ENCODE data around the gene TMUB1. TPM values are rescaled to one million over a fixed set of nuclear protein-coding genes. Genes with fewer than 3 reads are reported as not detected.

Gene TMUB1
- total RNA-seq, 2 experiments from 2014 or later: 56.0 to 59.6 TPM

DNA sequence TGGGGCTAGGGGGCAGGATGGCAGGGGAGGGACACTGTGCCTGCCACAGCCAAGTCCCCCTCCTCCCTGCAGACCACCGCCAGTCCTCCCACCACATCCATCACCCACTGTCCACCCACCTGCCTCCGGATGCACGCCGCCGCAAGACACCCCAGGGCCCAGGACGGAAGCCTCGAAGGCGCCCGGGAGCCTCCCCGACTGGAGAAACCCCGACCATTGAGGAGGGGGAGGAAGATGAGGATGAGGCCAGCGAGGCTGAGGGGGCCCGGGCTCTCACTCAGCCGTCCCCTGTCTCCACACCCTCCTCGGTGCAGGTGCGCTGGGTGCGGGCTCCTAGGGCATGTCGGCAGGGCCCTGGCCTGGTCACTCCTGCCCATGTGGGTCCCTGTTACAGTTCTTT lies 18.8 kb downstream of the TMUB1 start:
- Histone ChIP-seq H3K9me2 (ENCODE audit: insufficient read depth, low read length) (no peaks in the 10 kb centered on the region), H2AFZ (ENCODE audit: low read length) (no peak overlapping the region), H3K4me1 (ENCODE audit: insufficient read depth, low read length, poor library complexity, severe bottlenecking) (peaks cover 16% of the 10 kb centered on the region), H3K4me3 (ENCODE audit: low read depth, low read length, poor library complexity, severe bottlenecking) (no peak overlapping the region), H3K27ac (ENCODE audit: low read depth, low read length, poor library complexity, severe bottlenecking) (no peak overlapping the region), H3K9me3 (ENCODE audit: low read length) (no peaks in the 10 kb centered on the region), H4K20me1 (ENCODE audit: insufficient read depth, low read length) (no peaks in the 10 kb centered on the region), H3K4me2 (ENCODE audit: low read length) (no peak overlapping the region), H3K36me3 (ENCODE audit: insufficient read depth, low read length) (peaks cover 46% of the 10 kb centered on the region), H3K79me2 (ENCODE audit: insufficient read depth, low read depth, low read length) (peaks cover 14% of the 10 kb centered on the region; the same call in 1 of the 2 replicates)
- ChIA-PET CTCF (ENCODE audit: unreplicated experiment) (no interaction called here), POLR2A (no interaction called here)
- TF ChIP-seq, protein P1, sequence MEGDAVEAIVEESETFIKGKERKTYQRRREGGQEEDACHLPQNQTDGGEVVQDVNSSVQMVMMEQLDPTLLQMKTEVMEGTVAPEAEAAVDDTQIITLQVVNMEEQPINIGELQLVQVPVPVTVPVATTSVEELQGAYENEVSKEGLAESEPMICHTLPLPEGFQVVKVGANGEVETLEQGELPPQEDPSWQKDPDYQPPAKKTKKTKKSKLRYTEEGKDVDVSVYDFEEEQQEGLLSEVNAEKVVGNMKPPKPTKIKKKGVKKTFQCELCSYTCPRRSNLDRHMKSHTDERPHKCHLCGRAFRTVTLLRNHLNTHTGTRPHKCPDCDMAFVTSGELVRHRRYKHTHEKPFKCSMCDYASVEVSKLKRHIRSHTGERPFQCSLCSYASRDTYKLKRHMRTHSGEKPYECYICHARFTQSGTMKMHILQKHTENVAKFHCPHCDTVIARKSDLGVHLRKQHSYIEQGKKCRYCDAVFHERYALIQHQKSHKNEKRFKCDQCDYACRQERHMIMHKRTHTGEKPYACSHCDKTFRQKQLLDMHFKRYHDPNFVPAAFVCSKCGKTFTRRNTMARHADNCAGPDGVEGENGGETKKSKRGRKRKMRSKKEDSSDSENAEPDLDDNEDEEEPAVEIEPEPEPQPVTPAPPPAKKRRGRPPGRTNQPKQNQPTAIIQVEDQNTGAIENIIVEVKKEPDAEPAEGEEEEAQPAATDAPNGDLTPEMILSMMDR (conservative IDR thresholded peaks at IDR 0.05; ENCODE audit: low read length): no peak
- TF ChIP-seq EZH2phosphoT487 (IDR thresholded peaks at IDR 0.05; ENCODE audit: borderline replicate concordance, low read depth, low read length): no peak
- DNase-seq (ENCODE audit: low spot score): no peak
- intact Hi-C loops (cut with micrococcal nuclease; ENCODE audit: unreplicated experiment): no loop called here
- no TSS peak for BruUV-seq (replicated peaks)

DNA sequence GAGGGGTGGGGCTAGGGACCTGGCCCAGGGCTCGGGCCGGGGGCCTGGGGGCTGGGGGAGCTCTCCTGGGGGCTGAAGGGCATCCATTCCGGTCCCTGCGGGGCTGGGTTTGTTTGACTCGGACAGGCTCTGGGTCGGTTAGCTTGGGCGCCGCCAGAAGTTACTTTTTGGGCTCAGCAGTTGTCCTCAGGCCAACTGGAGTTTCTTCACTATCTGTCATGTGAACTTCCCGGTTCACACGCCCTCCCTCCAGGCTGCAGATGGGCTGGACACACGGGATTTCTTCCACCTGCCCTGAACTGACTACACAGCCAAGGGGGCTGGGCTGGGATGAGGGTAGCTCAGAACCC lies 20.1 kb downstream of the TMUB1 start:
- CTCF ChIA-PET (ENCODE audit: unreplicated experiment): no interaction called here
- no peak for DNase-seq (ENCODE audit: low spot score)
- BruUV-seq (replicated peaks): no TSS peak
- Histone ChIP-seq H3K4me2 (ENCODE audit: low read length) (no peak overlapping the region), H3K36me3 (ENCODE audit: insufficient read depth, low read length) (peaks cover 39% of the 10 kb centered on the region), H2AFZ (ENCODE audit: low read length) (no peak overlapping the region), H3K4me3 (ENCODE audit: low read depth, low read length, poor library complexity, severe bottlenecking) (no peak overlapping the region), H3K27ac (ENCODE audit: low read depth, low read length, poor library complexity, severe bottlenecking) (no peak overlapping the region), H3K79me2 (ENCODE audit: insufficient read depth, low read depth, low read length) (peaks cover 14% of the 10 kb centered on the region; the same call in 1 of the 2 replicates), H3K9me3 (ENCODE audit: low read length) (no peaks in the 10 kb centered on the region), H4K20me1 (ENCODE audit: insufficient read depth, low read length) (no peaks in the 10 kb centered on the region), H3K9me2 (ENCODE audit: insufficient read depth, low read length) (no peaks in the 10 kb centered on the region), H3K4me1 (ENCODE audit: insufficient read depth, low read length, poor library complexity, severe bottlenecking) (peaks cover 26% of the 10 kb centered on the region)
- POLR2A ChIA-PET: no interaction called here
- intact Hi-C loops (cut with micrococcal nuclease; ENCODE audit: unreplicated experiment): no loop called here
- TF ChIP-seq, protein P1 (conservative IDR thresholded peaks at IDR 0.05; ENCODE audit: low read length): no peak
- TF ChIP-seq EZH2phosphoT487 (IDR thresholded peaks at IDR 0.05; ENCODE audit: borderline replicate concordance, low read depth, low read length): no peak

DNA sequence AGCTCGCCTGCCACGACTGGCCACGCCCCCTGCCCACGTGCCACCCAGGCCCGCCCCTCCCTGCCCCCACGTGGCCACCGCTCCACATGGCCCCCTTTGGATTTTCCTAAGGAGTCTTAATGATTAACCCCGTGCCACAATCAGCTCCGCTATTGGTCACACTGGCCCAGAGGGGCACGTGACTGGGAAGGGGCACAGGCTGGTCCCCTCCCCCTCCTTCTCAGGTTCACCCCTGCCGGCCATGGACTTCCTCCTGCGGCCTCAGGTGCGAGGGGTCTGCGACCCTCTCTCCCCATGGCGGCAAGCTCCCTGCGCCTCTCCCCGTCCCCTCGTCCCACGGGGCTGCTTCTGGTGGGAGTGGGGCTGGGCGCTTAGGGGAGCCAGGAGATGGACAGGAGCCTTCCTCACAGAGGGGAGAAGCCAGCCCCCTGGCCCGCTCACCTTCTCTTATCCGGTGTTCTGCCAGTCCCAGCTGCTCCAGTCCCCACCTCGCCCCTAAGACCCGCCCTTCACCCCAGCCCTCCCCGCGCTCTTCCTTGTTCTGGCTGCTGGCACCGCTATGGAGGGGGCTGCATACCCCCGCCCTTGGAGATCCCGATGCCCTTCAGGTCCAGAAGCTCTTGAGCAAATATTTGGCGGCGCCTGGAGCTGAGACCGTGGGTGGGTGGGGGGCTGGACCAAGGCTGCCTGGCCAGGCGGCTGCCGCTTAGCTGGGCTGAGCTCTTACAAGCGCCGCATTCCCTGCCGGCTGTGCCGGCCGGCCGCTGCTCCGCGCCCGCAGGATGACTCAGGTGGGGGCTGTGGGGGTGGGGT lies 20.7 kb downstream of the TMUB1 start:
- CTCF ChIA-PET (ENCODE audit: unreplicated experiment): interaction anchor here (0.6 kb wide), 2 partner anchors 18 to 62 kb away, joined by 3 read pairs; partner anchors contain the start of gene FASTK
- intact Hi-C loops (cut with micrococcal nuclease; ENCODE audit: unreplicated experiment): no loop called here
- no peak overlapping the region for H2AFZ ChIP-seq (ENCODE audit: low read length)
- no peaks in the 10 kb centered on the region for H4K20me1 ChIP-seq (ENCODE audit: insufficient read depth, low read length)
- no peaks in the 10 kb centered on the region for H3K9me3 ChIP-seq (ENCODE audit: low read length)
- H3K36me3 ChIP-seq (ENCODE audit: insufficient read depth, low read length): peaks cover 33% of the 10 kb centered on the region
- peaks cover 14% of the 10 kb centered on the region; the same call in 1 of the 2 replicates for H3K79me2 ChIP-seq (ENCODE audit: insufficient read depth, low read depth, low read length)
- BruUV-seq (replicated peaks): no TSS peak
- no peak overlapping the region for H3K4me2 ChIP-seq (ENCODE audit: low read length)
- H3K27ac ChIP-seq (ENCODE audit: low read depth, low read length, poor library complexity, severe bottlenecking): no peak overlapping the region
- H3K9me2 ChIP-seq (ENCODE audit: insufficient read depth, low read length): no peaks in the 10 kb centered on the region
- peaks cover 26% of the 10 kb centered on the region for H3K4me1 ChIP-seq (ENCODE audit: insufficient read depth, low read length, poor library complexity, severe bottlenecking)
- POLR2A ChIA-PET: no interaction called here
- no peak for TF ChIP-seq EZH2phosphoT487 (IDR thresholded peaks at IDR 0.05; ENCODE audit: borderline replicate concordance, low read depth, low read length)
- TF ChIP-seq, protein P1 (conservative IDR thresholded peaks at IDR 0.05; ENCODE audit: low read length): no peak
- no peak for DNase-seq (ENCODE audit: low spot score)
- no peak overlapping the region for H3K4me3 ChIP-seq (ENCODE audit: low read depth, low read length, poor library complexity, severe bottlenecking)

Data from OCI-LY7 (cell line).